Esophagus (tissue), 2 donors: ENCODE measurements around the gene FOXP1. TPM values are rescaled to one million over a fixed set of nuclear protein-coding genes. Genes with fewer than 3 reads are reported as not detected.
A peak's percentile ranks its signal among the peaks of the same experiment; 100 is the strongest.

Source experiments
- H3K27ac ChIP-seq, 2 donors: one replicate each; pipeline ENCODE4 v1.5.1; 2013; ENCODE audit warnings: low read depth in 2 of 2, mild to moderate bottlenecking in 2 of 2, inconsistent platforms in 1 of 2, low read length in 1 of 2, moderate library complexity in 1 of 2
- H3K27me3 ChIP-seq, 2 donors: one replicate each; pipeline ENCODE4 v1.6.1; 2013; ENCODE audit warnings: low read length in 2 of 2, control low read depth in 1 of 2, mild to moderate bottlenecking in 1 of 2; ENCODE audit not compliant: insufficient read depth in 2 of 2, control insufficient read depth in 1 of 2
- H3K36me3 ChIP-seq, 2 donors: one replicate each; pipeline ENCODE4 v1.6.1; 2013; ENCODE audit warnings: low read length in 1 of 2; ENCODE audit not compliant: control insufficient read depth in 2 of 2, insufficient read depth in 2 of 2
- H3K4me1 ChIP-seq, 2 donors: one replicate each; pipeline ENCODE4 v1.6.1; 2013; ENCODE audit warnings: low read length in 1 of 2; ENCODE audit not compliant: control insufficient read depth in 2 of 2, insufficient read depth in 2 of 2
- H3K4me3 ChIP-seq, 2 donors: one replicate each; pipeline ENCODE4 v1.5.1; 2013; ENCODE audit warnings: low read length in 2 of 2, mild to moderate bottlenecking in 2 of 2, low read depth in 1 of 2, moderate library complexity in 1 of 2
- H3K9me3 ChIP-seq, 2 donors: one replicate each; pipeline ENCODE4 v1.6.1; 2013; ENCODE audit warnings: mild to moderate bottlenecking in 2 of 2, low read depth in 1 of 2, low read length in 1 of 2, moderate library complexity in 1 of 2; ENCODE audit not compliant: control insufficient read depth in 2 of 2, insufficient read depth in 1 of 2
- WGBS, 2 donors: extraction: QIAGEN DNeasy Blood & Tissue Kit; methylation state at CpG; one replicate each; pipeline ENCODE4 v1.1.7; 2013; 5-methylcytosine and 5-hydroxymethylcytosine counted together
- polyA plus RNA-seq, 2 donors: library from polyadenylated mRNA; stranded (reverse); fragments of 200-250 nt; gene quantifications; one replicate each; pipeline ENCODE4 v1.2.3, GENCODE V29; 2013
- donor health status: healthy with polysubstance abuse.
- donor health status: Bipolar disorder and iron deficiency.

FOXP1 gene
- polyA plus RNA-seq, 2 donors: 10.7 to 20.4 TPM

DNA sequence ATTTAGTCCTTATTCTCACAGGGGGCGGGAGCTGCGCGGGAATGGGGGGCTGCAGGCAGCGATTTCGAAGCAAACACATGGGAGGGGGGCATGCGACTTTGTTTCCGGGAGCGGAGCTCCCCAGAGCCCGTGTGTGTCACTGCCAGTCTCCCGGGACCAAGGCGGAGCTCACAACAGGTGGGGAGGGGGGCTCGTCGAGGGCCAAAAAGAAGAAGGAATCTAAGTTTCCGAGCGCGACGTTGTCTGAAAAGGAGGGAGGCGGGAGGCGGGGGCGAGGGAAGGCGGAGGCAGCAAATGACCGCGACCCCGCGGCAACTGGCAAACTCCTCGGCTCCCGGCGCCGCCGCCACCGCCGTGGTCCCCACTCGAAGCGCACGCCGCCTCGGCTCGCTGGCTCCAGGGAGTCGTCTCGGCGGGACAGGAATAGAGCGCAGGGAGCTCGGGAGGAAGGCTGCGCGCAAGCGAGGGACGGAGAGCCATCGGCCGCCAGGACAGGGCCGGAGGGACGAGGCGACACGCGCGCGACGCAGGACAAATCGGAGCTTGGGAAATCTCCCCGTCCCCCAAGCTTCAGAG, 1.4 kb downstream of the FOXP1 start:
- H3K4me1 ChIP-seq: no peaks in the 10 kb centered on the region
- no peaks in the 10 kb centered on the region for H3K27me3 ChIP-seq
- 0% methylated on average over 59 of the region's 59 CpGs for whole genome bisulfite sequencing, 2 donors

DNA sequence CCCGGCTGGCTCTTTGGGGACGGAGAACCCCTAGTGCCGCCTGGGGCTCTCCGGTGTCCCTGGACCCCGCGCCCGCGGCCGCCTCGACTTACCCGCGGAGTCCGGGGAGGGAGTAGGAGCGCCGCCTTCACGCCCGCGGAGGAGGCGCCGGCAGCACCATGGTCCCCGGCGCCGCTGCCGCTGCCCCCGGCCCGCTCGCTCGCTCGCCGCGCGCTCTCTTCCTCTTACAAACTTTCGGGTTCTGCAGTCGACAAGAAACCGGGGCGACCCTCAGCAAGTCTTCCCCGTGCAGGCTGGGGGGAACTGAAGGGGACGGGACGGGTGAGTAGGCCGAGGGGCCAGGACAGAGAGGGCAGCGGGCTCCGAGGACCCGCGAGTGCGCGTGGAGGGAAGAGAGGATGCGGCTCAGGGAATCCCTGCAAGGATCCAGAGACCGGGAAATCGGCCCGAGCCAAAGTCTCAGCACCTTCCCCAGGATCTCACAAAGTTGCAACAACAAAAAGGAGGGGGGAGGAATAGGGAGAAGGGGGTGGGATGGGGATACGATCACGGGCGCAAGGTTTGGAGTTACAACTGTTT, 2.0 kb downstream of the FOXP1 start:
- H3K4me1 ChIP-seq: no peaks in the 10 kb centered on the region
- no peaks in the 10 kb centered on the region for H3K27me3 ChIP-seq
- peak overlapping the region; percentile 88 to 89 for H3K4me3 ChIP-seq
- H3K27ac ChIP-seq: peak overlapping the region; percentile 99
- 1 to 2% methylated on average over 53 of the region's 53 CpGs for WGBS, 2 donors
- H3K36me3 ChIP-seq: no peaks in the 10 kb centered on the region
- no peaks in the 10 kb centered on the region for H3K9me3 ChIP-seq

More for the DNA sequence above, 1.4 kb downstream of the FOXP1 start:
- Histone ChIP-seq H3K9me3 (no peaks in the 10 kb centered on the region), H3K36me3 (no peaks in the 10 kb centered on the region), H3K27ac (peak overlapping the region; percentile 99), H3K4me3 (peak overlapping the region; percentile 88 to 89)

DNA sequence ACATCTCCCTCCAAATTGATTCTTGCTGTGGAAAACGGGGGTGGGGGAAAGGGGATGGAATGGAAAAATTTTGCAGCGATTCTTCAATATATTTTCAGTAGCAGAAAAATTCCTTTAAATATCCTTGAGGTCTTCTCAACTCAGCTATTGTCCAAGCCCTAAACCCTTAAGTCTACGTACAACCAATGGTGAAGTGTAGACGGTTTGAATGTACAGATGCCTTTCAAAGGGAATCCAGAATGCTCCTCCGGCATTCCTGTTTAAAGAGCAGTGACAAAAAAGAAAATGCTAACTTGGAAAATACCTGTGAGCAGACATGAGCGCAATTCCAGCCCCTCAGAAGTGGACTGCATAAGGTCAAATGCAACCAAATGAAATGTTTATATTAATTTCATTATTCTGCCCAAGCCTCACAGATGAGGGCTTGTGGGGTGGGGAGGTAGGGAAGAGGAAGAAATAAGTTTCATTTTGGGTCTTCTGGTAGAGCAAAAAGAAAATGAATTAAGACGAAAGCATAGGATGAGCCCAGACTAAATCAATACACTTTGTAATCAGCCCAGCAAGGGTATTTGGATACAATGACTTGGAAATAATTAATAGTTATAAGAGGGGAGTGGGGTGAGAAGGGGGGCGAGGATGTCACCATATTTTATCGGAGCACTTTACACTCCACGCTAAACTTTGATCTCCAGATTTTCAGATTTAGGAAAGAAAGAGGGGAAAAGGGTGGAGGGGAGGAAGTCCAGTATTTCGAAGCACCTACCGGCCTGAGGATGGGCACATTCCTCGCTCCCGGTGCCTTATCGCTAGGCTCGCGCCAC, 2.7 kb downstream of the FOXP1 start:
- Histone ChIP-seq H3K27ac (peak overlapping the region; percentile 99), H3K4me1 (no peaks in the 10 kb centered on the region), H3K4me3 (peak overlapping the region; percentile 88 to 89), H3K36me3 (no peaks in the 10 kb centered on the region), H3K9me3 (no peaks in the 10 kb centered on the region), H3K27me3 (no peaks in the 10 kb centered on the region)
- 15 to 22% methylated on average over 17 of the region's 17 CpGs for WGBS, 2 donors

DNA sequence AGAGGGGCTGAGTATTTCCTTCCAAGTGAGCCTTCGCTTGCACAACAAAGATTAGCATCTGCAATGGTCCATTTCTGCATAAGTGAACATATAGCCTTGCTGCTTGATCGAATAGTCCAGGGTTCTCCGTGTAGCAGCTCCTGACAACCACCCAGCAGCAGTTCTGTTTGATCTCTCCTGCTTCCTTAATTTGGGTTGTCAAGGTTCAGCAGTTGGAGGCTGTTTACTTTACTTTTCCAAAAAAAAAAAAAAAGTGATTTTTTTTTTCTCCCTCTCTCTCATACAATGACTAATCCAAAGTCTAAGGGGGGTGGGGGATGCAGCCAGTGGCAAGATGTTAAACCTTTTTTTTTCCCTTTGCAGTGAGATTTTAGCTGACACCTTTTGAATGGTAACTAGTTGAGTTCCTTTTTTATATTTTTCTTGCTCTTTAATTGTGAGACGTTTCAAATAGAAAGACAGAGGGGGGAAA, 3.6 kb downstream of the FOXP1 start:
- H3K27me3 ChIP-seq: no peaks in the 10 kb centered on the region
- no peaks in the 10 kb centered on the region for H3K36me3 ChIP-seq
- H3K27ac ChIP-seq: peak overlapping the region; percentile 22 to 75
- H3K9me3 ChIP-seq: no peaks in the 10 kb centered on the region
- WGBS, 2 donors: 27 to 30% methylated on average over 4 of the region's 4 CpGs
- H3K4me1 ChIP-seq: no peaks in the 10 kb centered on the region
- peak overlapping the region in 1 of 2 donors; percentile 88 for H3K4me3 ChIP-seq

- 28 to 31% methylated on average over 7 of the region's 7 CpGs for WGBS, 2 donors
- H3K4me3 ChIP-seq: peak overlapping the region in 1 of 2 donors; percentile 88
These were observed 4.1 kb downstream of the FOXP1 start for GRCh38 chr3:71579326-71579934.

DNA sequence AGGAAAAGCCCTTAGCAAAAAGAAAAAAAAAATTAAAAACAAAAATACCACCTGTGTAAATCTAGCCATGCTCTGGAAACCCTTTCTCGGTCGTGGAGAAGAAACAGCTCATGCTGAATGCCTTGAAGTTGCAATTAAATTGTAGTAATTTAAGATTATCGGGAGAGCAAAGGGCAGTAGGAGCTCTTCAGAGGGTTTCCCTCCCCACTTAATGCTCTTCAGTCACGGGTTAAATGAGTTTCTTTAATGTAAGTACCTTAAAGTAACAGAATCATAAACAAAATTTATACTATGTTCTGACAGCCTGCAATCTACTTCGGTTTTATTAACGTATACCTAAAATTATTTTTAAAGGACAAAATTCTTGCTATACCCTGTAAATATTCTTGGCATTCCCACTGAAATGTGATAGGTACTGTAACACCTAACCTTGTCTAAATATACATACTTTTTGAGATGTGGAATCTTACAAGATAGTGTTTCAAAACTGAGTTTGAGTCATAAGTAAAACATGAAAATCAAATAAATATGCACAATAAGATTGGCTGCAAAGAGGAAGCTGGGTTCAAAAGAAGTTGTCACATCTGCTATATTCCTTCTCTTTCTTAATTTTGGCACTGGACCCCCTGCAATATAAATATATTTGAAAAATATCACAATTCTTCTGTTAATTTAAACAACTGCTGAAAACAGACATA, 5.3 kb downstream of the FOXP1 start:
- Histone ChIP-seq H3K9me3 (no peaks in the 10 kb centered on the region), H3K27me3 (no peaks in the 10 kb centered on the region), H3K4me3 (no peak overlapping the region), H3K4me1 (peaks cover 0 to 2% of the 10 kb centered on the region in 2 donors), H3K36me3 (no peaks in the 10 kb centered on the region), H3K27ac (no peak overlapping the region)
- WGBS, 2 donors: 36 to 37% methylated on average over 6 of the region's 6 CpGs

More at GRCh38 chr3:71579326-71579934, 4.1 kb downstream of the FOXP1 start:
- Histone ChIP-seq H3K4me1 (peaks cover 0 to 2% of the 10 kb centered on the region in 2 donors), H3K36me3 (no peaks in the 10 kb centered on the region), H3K27me3 (no peaks in the 10 kb centered on the region), H3K27ac (peak overlapping the region; percentile 22 to 75), H3K9me3 (no peaks in the 10 kb centered on the region)

DNA sequence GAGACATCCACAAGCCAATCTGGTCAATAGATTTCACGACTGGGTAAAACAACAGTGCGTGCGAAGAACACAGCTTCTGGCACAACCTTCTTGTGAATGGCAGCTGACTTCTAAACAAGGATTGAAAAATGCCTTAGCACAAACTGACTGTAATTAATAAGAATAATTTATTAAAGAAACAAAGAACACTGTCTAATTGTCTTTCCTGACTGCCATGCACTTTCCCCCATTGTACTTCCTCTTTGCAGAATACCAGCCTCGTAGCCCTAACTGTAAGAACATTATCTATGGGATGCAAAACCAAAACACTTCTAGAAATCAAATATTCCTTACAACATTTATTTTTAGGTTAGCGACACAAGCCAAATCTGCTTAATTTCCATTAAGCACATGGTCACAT, 6.5 kb downstream of the FOXP1 start:
- peak overlapping the region in 1 of 2 donors; percentile 60 for H3K27ac ChIP-seq
- no peaks in the 10 kb centered on the region for H3K36me3 ChIP-seq
- 48 to 52% methylated on average over 5 of the region's 5 CpGs for WGBS, 2 donors
- no peaks in the 10 kb centered on the region for H3K9me3 ChIP-seq
- peak overlapping the region in 1 of 2 donors; percentile 22 for H3K4me3 ChIP-seq
- no peaks in the 10 kb centered on the region for H3K27me3 ChIP-seq
- H3K4me1 ChIP-seq: peaks cover 0 to 2% of the 10 kb centered on the region in 2 donors

DNA sequence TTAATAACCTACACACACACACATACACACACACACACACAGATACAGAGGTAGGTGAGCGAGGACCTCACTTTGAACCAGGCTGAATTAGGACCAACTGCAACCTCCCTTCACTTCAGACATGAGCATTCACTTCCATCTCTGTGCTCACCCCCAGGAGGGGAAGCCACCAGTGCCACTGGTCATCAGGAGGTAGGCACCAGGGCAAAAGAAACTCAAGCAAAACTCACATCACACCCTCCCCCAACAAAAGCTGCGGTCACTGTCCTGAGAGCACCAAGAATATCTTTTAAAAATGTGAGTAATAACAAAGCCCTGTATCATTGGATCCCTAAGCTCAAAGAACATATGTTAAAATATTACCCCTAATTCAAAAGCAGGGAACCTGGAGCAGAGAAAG, 8.1 kb downstream of the FOXP1 start:
- 98% methylated on average over 2 of the region's 2 CpGs for WGBS, 2 donors
- no peaks in the 10 kb centered on the region for H3K9me3 ChIP-seq
- H3K36me3 ChIP-seq: peaks cover 0 to under 1% of the 10 kb centered on the region in 2 donors
- H3K27me3 ChIP-seq: no peaks in the 10 kb centered on the region
- H3K27ac ChIP-seq: no peak overlapping the region
- H3K4me3 ChIP-seq: no peak overlapping the region
- peaks cover 0 to 2% of the 10 kb centered on the region in 2 donors for H3K4me1 ChIP-seq

- no peaks in the 10 kb centered on the region for H3K9me3 ChIP-seq
- H3K36me3 ChIP-seq: peaks cover 0 to 3% of the 10 kb centered on the region in 2 donors
- WGBS, 2 donors: 65 to 72% methylated on average over 5 of the region's 5 CpGs
- no peak overlapping the region for H3K27ac ChIP-seq
- no peak overlapping the region for H3K4me3 ChIP-seq
- H3K4me1 ChIP-seq: peaks cover 0 to 2% of the 10 kb centered on the region in 2 donors
- H3K27me3 ChIP-seq: no peaks in the 10 kb centered on the region
These were observed 10.3 kb downstream of the FOXP1 start for GRCh38 chr3:71573181-71573580.
